Left forelimb (tissue), 1 donor: Measurements from ENCODE around the gene PATJ.
"Not testable (repeated sequence)": the region's sequence is repeated elsewhere in the genome, so short reads cannot be mapped to it uniquely, and the experiment has no call there.

ENCODE experiments used
- DNase-seq: peaks from one replicate; pipeline ENCODE4 v3.0.0-alpha.2; 2018; ENCODE audit warnings: low spot score

PATJ gene

DNA sequence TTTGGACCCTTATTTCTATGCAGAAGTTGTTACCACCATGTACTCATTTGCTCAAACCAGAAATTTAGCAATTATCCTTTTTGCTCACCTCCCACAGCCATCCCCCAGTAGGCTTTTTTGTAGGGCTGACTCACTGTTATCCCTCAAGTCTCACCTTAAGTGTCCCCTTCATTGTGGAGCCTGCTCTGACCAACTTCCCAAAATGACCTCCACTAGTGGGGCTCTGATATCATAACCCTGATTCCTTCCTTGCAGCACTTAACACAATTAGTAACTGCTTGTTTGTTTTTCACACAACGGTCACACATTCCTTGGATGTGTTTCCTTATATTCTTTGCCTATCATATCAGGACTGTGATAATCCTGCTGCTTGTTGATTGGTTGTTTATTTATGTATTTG, 76.7 kb downstream of the PATJ start:
- DNase-seq: no peak

GRCh38 chr1:61819421-61819820, 77.1 kb downstream of the PATJ start:
- no peak for DNase-seq

DNA sequence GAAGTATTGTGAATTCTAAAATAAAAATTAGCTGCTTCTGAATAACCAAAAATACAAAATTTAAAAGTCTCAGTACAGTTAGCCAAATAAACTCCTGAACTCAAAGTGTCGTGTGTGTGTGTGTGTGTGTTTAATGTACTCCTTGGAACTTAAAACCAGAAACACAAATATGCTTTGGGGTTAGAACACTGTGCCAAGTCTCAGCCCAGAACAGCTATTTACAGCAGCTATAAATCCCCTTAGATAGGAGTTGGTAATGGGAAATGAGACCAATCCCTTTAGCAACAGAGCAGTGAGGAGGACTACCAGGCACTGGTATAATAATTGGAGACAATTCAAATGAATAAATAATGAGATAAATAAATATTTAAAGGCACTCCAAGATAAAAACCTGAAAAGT, 83.1 kb downstream of the PATJ start:
- no peak for DNase-seq

GRCh38 chr1:61828805-61829204, 86.5 kb downstream of the PATJ start:
- no peak for DNase-seq

GRCh38 chr1:61836649-61837048, 94.4 kb downstream of the PATJ start:
- DNase-seq: no peak

DNA sequence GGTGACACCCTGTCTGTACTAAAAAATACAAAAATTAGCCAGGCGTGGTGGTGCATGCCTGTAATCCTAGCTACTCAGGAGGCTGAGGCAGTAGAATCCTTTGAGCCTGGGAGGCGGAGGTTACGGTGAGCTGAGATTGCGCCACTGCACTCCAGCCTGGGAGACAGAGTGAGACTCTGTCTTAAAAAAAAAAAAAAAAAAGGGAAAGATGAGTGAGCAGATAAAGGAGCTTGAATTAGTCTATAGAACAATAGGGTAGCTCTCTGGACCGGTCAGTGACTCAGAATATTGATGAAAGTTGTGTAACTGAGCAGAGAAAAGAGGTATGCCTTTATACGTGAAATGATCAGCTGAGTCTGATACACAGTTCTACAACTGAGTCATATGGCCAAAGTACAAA, 95.3 kb downstream of the PATJ start:
- DNase-seq: not testable (repeated sequence)

DNA sequence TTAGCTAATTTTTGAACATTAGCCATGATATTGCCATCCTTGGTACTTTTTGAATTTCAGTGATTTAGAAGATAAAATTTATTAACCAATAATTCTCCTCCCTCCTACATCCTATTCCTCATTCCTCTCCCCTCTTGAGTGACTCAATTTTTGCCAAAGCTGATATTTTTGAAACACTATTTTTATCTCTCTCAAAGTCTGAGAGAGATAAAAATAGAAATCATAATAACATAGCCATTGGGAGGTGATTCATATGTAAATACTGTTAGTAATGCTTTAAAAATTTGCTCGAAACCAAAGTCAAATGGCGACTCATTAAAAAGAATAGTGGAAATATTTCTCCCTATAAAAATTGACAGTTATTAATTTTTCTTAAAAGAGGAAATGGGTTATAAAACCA, 97.4 kb downstream of the PATJ start:
- no peak for DNase-seq

DNA sequence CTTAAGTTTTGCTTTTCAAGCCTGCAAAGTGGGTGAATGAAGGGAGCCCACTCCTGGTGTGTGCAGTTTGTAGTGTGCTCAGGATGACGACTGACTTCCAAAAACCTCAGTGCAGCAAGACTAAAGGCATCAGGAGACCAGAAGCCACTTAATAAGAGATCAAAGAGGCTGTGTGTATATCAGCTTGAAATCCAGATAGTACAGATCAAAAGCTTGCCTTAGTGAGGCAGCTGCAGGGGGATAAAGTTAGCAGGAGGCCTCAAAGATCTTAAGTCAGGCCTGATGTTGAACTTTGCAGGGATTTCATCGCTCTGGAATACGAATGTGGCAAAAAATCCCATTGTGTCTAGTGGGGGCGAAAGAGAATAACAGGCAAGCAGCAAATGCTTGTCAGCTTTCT, 99.8 kb downstream of the PATJ start:
- no peak for DNase-seq

- no peak for DNase-seq
Observed at GRCh38 chr1:61842863-61843514, 100.7 kb downstream of the PATJ start.

DNA sequence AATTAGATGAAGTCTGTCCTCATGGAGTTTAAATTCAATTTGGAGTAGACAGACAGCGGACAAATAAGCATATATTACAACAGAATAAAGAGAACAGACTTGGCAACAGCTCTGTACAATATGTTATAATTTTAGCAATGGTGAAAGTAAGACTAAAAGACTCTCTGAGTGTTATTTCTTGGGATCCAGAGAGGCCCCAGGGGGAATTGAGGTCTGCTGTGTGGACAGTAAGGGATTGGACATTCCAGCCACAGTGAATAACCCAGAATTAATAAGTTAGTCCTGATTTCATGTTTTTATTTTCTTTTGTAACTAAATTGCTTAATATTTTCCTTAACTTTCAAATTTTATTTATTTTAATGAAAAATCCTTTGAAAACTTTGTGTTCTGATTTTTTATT, 101.7 kb downstream of the PATJ start:
- DNase-seq: no peak

GRCh38 chr1:61844664-61845063, 102.4 kb downstream of the PATJ start:
- DNase-seq: not testable (repeated sequence)

DNA sequence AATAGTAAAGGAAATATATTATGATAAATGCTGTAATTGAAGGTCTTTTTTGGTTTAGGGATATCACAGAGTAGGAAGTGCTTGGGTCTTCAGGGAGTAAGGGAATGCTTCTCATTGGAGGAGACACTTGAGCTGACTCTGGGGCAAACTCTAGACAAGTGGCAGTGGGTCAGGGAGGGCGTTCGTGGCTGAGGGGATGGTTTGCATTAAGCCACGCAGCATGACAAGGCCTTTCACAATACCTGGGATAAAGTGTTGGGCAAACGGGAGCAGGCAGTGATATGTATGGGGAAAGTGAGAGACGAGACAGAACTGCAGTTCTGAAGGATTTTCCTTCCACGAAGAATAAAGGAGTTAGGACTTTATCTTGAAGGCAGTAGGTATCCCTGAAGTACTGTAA, 109.0 kb downstream of the PATJ start:
- DNase-seq: no peak

DNA sequence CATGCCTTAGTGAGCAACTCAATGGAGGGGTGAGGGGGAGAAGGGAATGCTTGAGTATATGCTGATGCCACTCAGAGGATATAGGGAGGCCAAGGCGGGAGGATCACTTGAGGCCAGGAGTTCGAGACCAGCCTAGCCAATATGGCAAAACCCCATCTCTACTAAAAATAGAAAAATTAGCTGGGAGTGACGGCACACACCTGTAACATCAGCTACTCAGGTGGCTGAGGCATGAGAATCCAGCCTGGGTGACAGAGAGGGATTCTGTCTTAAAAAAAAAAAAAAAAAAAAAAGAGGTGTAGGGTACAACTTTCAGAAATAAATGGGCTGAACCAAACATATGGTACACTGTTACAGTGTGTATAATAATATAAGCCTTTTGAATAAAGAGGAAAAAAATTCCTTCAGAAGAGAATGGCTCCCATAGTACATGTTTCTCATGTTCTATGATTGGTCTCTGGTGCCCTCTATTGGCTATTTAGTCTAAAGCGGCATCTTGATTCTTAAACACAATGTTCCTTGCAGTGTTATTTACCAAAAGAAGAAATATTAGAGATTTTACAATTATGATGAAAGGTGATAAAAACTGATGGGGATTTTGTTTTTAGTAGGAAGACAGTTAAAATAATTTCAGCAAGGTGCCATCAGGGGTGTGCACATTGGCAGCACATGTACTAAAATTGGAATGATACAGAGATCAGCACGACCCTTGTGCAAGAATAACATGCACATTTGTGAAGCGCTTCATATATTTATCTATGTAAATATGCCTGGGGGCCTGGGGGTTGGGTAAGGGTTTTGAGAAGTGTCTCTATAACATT, 109.8 kb downstream of the PATJ start:
- DNase-seq: no peak

DNA sequence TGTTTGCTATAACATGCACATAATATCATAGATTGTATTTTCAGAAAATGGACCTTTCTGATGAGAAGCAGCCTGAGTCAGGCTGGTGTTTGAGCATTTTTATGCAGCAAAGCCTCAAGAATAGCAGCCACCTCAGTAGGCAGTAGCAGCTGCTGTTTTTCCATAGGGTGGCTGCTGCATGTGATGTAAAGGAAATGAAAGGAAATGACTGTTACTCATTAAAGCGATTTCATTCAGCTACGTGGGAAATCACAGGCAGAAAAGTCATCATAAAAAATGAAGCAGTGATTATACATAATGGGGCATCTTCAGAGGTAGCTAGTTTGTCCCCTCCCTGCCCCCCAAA, 110.4 kb downstream of the PATJ start:
- DNase-seq: no peak

DNA sequence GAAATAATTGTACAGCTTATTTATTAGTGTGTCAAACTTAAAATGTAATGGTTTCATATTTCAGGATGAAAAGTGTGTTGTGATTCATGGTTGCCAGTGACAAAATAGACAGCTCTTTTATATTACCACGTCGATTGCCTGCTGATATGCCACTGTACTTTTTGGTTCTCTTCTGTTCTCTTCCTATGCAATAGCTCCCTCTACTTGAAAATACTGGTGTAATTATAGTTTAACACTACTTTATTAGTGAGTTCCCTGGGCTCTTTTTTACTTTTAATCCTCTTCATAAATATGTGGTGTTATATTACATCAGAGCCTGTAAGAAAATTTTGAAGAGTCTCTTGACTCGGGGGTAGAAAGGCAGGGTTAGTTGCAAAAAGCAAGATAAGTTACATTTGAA, 111.3 kb downstream of the PATJ start:
- no peak for DNase-seq

DNA sequence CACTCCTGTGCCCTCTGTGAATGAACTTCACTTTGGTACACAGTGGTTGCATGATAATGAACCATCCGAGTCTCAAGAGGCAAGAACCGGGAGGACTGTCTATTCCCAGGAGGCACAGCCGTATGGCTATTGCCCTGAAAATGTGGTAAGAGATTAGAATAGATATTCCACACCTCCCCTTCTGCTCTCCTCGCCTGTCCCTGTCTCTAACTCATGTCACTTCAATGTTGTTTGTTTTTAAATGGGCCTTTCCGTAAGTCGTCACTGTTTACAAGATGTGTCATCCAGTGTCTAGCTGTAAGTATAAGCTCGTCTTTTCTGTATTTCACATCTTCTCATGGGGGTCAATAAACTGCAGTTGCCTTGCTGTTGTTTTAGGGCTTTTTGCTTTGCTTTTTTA, 122.2 kb downstream of the PATJ start:
- DNase-seq: no peak

DNA sequence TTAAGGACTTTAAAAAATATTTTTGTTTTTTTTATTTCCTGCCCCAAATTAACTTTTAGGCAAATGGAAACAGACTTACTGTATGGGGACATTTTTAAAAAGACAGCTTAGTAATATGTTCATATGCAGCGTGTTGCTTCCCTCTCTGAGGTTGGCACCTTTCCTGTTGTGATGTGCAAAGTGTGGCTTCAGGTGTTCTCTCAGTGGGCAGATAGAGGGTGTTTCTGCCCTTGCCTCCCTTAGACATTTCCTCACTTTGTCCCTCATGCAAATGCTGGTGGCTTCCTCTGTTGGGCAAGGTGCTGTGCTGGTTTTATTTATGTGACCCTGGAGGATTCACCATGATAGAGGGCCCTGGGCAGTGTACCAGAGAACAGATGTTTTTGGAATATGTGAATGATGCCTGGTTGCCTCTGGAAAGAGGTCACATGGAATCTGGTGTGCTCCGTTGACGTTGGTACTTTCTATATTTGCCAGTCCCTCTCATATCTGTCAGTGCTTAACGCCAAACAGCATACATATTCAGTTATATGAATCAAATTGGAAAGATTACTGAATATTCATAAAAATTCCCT, 123.5 kb downstream of the PATJ start:
- DNase-seq: no peak

DNA sequence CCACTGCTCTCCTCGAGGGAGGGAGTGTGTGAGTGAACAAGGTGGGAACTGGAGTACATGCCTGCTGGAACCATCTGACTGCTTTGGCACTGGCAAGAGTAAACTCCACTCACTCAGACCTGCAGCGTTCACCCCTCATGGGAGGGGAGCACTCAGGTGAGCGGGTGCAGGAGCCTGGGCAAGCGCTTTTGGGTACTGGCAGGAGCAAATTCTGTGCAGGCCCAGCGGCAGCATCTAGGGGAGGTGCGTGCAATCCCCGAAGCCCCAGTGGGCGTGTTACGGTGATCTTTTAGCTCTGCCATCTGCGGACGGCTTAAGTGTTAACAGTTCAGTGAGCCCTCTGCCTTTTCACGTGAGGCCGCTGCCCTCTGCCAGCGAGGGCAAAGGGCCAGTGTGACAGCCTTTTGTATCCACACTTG, 127.4 kb downstream of the PATJ start:
- no peak for DNase-seq

- no peak for DNase-seq
Observed at GRCh38 chr1:61872206-61872605, 129.9 kb downstream of the PATJ start.

DNA sequence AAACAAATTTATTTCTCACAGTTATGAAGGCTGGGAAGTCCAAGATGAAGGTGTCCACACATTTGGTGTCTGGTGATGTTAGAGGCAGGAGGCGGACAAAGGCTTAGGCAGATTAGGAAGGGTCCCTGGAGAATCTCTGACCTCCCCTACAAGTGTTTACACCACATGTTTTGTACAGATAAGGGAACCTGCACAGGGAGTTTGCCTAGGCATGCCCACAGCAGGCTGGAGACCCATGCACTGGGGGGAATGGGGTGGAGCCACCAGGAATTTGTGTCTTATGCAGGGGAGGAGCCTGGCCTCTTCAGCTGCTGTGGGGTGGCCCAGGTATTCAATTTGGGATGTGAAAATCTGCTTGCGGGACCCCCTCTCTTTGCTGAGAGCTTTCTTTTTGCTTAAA, 131.3 kb downstream of the PATJ start:
- DNase-seq: no peak

DNA sequence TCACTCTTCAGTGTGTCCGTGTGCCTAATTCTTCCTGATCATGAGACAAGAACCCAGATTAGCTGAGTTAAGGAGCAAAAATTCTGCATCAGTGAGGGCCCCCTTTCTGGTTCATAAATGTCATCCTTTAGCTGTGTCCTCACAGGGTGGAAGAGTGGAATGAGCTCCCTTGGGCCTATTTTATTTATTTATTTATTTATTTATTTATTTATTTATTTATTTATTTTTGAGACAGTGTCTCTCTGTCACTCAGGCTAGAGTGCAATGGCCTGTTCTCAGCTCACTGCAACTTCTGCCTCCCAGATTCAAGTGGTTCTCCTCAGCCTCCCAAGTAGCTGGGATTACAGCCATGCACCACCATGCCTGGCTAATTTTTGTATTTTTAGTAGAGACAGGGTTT, 131.7 kb downstream of the PATJ start:
- DNase-seq: no peak

- DNase-seq: no peak
Observed at GRCh38 chr1:61875198-61875597, 132.9 kb downstream of the PATJ start.

- not testable (repeated sequence) for DNase-seq
Observed at GRCh38 chr1:61879887-61880474, 137.7 kb downstream of the PATJ start.
